ENCODE results near the gene NOTCH1.

The NOTCH1 gene

GRCh38 chr9:136496801-136497620, 48.8 kb downstream of the NOTCH1 start:
- H3K9me3 ChIP-seq (replicated peaks; ENCODE audit: insufficient read depth, low read length): no peaks in the 10 kb centered on the region
- H3K36me3 ChIP-seq (replicated peaks; ENCODE audit: insufficient read depth, low read length): no peaks in the 10 kb centered on the region; the same call in 1 of the 2 replicates
- H3K79me2 ChIP-seq (ENCODE audit: low read length): no peaks in the 10 kb centered on the region
- no peaks in the 10 kb centered on the region for H3F3A ChIP-seq (ENCODE audit: insufficient read depth, low read length)
- no peaks in the 10 kb centered on the region for H4K20me1 ChIP-seq (ENCODE audit: insufficient read depth, low read length)
- H3K27ac ChIP-seq (ENCODE audit: low read length): no peak overlapping the region
- TF ChIP-seq, protein P1, sequence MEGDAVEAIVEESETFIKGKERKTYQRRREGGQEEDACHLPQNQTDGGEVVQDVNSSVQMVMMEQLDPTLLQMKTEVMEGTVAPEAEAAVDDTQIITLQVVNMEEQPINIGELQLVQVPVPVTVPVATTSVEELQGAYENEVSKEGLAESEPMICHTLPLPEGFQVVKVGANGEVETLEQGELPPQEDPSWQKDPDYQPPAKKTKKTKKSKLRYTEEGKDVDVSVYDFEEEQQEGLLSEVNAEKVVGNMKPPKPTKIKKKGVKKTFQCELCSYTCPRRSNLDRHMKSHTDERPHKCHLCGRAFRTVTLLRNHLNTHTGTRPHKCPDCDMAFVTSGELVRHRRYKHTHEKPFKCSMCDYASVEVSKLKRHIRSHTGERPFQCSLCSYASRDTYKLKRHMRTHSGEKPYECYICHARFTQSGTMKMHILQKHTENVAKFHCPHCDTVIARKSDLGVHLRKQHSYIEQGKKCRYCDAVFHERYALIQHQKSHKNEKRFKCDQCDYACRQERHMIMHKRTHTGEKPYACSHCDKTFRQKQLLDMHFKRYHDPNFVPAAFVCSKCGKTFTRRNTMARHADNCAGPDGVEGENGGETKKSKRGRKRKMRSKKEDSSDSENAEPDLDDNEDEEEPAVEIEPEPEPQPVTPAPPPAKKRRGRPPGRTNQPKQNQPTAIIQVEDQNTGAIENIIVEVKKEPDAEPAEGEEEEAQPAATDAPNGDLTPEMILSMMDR (IDR thresholded peaks at IDR 0.05; ENCODE audit: low read length): no peak
- TF ChIP-seq EZH2phosphoT487 (IDR thresholded peaks at IDR 0.05; ENCODE audit: low read length): no peak
- no peak for TF ChIP-seq EZH2 (optimal IDR thresholded peaks at IDR 0.05; ENCODE audit: low read depth, low read length)
- H3K9me2 ChIP-seq (replicated peaks; ENCODE audit: insufficient read depth, low read length): no peaks in the 10 kb centered on the region
- H3K4me1 ChIP-seq (ENCODE audit: low read length): no peaks in the 10 kb centered on the region
- DNase-seq: no peak
- H3K4me3 ChIP-seq (ENCODE audit: low read length): no peak overlapping the region
- H3K4me2 ChIP-seq (ENCODE audit: low read depth, low read length): no peak overlapping the region
- H2AFZ ChIP-seq (ENCODE audit: low read length): no peak overlapping the region
- H3K27me3 ChIP-seq (replicated peaks; ENCODE audit: insufficient read depth, low read length): no peaks in the 10 kb centered on the region
- no peak overlapping the region for H3K9ac ChIP-seq (ENCODE audit: low read length)

GRCh38 chr9:136496181-136496580, 49.7 kb downstream of the NOTCH1 start:
- Histone ChIP-seq H3K36me3 (replicated peaks; ENCODE audit: insufficient read depth, low read length) (no peaks in the 10 kb centered on the region; the same call in 1 of the 2 replicates), H3K9me3 (replicated peaks; ENCODE audit: insufficient read depth, low read length) (no peaks in the 10 kb centered on the region)

DNA sequence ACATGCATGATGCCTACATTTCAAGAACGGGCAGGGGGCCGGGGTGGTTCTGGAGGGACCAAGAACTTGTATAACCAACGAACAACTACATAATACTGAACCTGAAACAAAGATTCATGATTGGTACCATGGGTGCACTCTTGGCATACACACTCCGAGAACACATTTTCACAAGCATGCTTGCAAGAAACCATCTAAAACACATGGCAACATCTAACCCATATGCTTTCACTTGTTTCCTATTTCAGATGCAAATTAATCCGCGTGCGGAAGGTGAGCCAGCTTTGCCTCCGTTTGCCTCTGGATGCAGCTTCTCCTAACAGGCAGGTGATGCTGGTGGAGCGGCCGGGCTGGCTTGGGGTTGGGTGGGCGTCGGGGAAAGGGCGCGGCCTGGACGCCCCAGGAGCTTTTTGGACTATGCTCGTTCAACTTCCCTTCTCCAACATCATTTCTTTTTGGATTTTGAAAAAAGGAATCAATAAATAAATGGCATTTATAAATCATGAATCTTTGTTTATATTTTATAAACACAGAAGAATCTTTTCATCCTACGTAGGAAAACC, 50.5 kb downstream of the NOTCH1 start:
- Histone ChIP-seq H2AFZ (ENCODE audit: low read length) (no peak overlapping the region), H3K27ac (ENCODE audit: low read length) (no peak overlapping the region), H4K20me1 (ENCODE audit: insufficient read depth, low read length) (no peaks in the 10 kb centered on the region), H3K9me3 (replicated peaks; ENCODE audit: insufficient read depth, low read length) (no peaks in the 10 kb centered on the region), H3K4me1 (ENCODE audit: low read length) (no peaks in the 10 kb centered on the region), H3K36me3 (replicated peaks; ENCODE audit: insufficient read depth, low read length) (no peaks in the 10 kb centered on the region; the same call in 1 of the 2 replicates), H3K9ac (ENCODE audit: low read length) (no peak overlapping the region), H3K4me2 (ENCODE audit: low read depth, low read length) (no peak overlapping the region), H3K4me3 (ENCODE audit: low read length) (no peak overlapping the region), H3F3A (ENCODE audit: insufficient read depth, low read length) (no peaks in the 10 kb centered on the region), H3K79me2 (ENCODE audit: low read length) (no peaks in the 10 kb centered on the region), H3K27me3 (replicated peaks; ENCODE audit: insufficient read depth, low read length) (no peaks in the 10 kb centered on the region), H3K9me2 (replicated peaks; ENCODE audit: insufficient read depth, low read length) (no peaks in the 10 kb centered on the region)
- no peak for DNase-seq
- TF ChIP-seq, protein P1 (IDR thresholded peaks at IDR 0.05; ENCODE audit: low read length): no peak
- TF ChIP-seq EZH2 (optimal IDR thresholded peaks at IDR 0.05; ENCODE audit: low read depth, low read length): no peak
- TF ChIP-seq EZH2phosphoT487 (IDR thresholded peaks at IDR 0.05; ENCODE audit: low read length): no peak

More at GRCh38 chr9:136496181-136496580, 49.7 kb downstream of the NOTCH1 start:
- DNase-seq: no peak
- H3K9ac ChIP-seq (ENCODE audit: low read length): no peak overlapping the region
- no peaks in the 10 kb centered on the region for H3K79me2 ChIP-seq (ENCODE audit: low read length)
- no peak for TF ChIP-seq EZH2 (optimal IDR thresholded peaks at IDR 0.05; ENCODE audit: low read depth, low read length)
- TF ChIP-seq, protein P1 (IDR thresholded peaks at IDR 0.05; ENCODE audit: low read length): no peak
- TF ChIP-seq EZH2phosphoT487 (IDR thresholded peaks at IDR 0.05; ENCODE audit: low read length): no peak
- H3K27me3 ChIP-seq (replicated peaks; ENCODE audit: insufficient read depth, low read length): no peaks in the 10 kb centered on the region
- H3K4me2 ChIP-seq (ENCODE audit: low read depth, low read length): no peak overlapping the region
- no peak overlapping the region for H3K27ac ChIP-seq (ENCODE audit: low read length)
- no peak overlapping the region for H2AFZ ChIP-seq (ENCODE audit: low read length)
- no peaks in the 10 kb centered on the region for H3F3A ChIP-seq (ENCODE audit: insufficient read depth, low read length)
- no peaks in the 10 kb centered on the region for H4K20me1 ChIP-seq (ENCODE audit: insufficient read depth, low read length)
- no peaks in the 10 kb centered on the region for H3K4me1 ChIP-seq (ENCODE audit: low read length)
- no peaks in the 10 kb centered on the region for H3K9me2 ChIP-seq (replicated peaks; ENCODE audit: insufficient read depth, low read length)
- no peak overlapping the region for H3K4me3 ChIP-seq (ENCODE audit: low read length)
